Activated B cell treated with CpG ODN at 0.5 μM for 24 hours (primary cell): ENCODE data around the gene RNF130. TPM values are rescaled to one million over a fixed set of nuclear protein-coding genes. Genes with fewer than 3 reads are reported as not detected.

Experiments used
- ATAC-seq: fragments of 200-7000 bp; cut with Tn5 transposase; one replicate; pipeline ENCODE4 v1.10.0; 2021; ENCODE audit warnings: low read depth, mild to moderate bottlenecking, moderate library complexity
- CTCF ChIA-PET: fragments of 350-600 bp; sonication (Branson Sonifier 250); formaldehyde crosslinking; loops from one replicate; lab custom pipeline; 2021; ENCODE audit warnings: antibody characterized with exemption; lab: Charles Lee
- POLR2A ChIA-PET: fragments of 350-600 bp; sonication (Branson Sonifier 250); formaldehyde crosslinking; loops from one replicate; lab custom pipeline; 2021; ENCODE audit warnings: antibody characterized with exemption; lab: Charles Lee
- DNase-seq: peaks from one replicate; pipeline ENCODE4 v3.0.0; 2022
- H3K27ac Mint-ChIP-seq: one replicate; pipeline ENCODE4 v1.8.0; 2020; ENCODE audit warnings: mixed read lengths
- H3K27me3 Mint-ChIP-seq: one replicate; pipeline ENCODE4 v1.8.0; 2021; ENCODE audit warnings: mixed read lengths
- H3K36me3 Mint-ChIP-seq: one replicate; pipeline ENCODE4 v1.8.0; 2021; ENCODE audit warnings: low read depth, mixed read lengths
- H3K4me1 Mint-ChIP-seq: one replicate; pipeline ENCODE4 v1.8.0; 2021; ENCODE audit warnings: mixed read lengths
- H3K4me3 Mint-ChIP-seq: one replicate; pipeline ENCODE4 v1.8.0; 2020; ENCODE audit warnings: mild to moderate bottlenecking, mixed read lengths
- H3K9me3 Mint-ChIP-seq: one replicate; pipeline ENCODE4 v1.8.0; 2020; ENCODE audit warnings: mixed read lengths
- CTCF ChIP-seq: fragments of 200-600 bp; IDR thresholded peaks from one replicate; pipeline ENCODE4 v1.8.0; 2022; ENCODE audit warnings: antibody characterized with exemption, mild to moderate bottlenecking
- intact Hi-C: fragments of 100-400 bp; cut with micrococcal nuclease; formaldehyde crosslinking; loops from one replicate; pipeline ENCODE4 v1.15.1; 2024
- total RNA-seq: library from RNA; stranded (reverse); gene quantifications from 2 replicates; pipeline ENCODE4 v1.2.3, GENCODE V29; 2022

Gene RNF130
- total RNA-seq, 1 donor from 2014 or later = 18.5 TPM

GRCh38 chr5:180035206-180035931 lies 36.2 kb downstream of the RNF130 start:
- no peak for ATAC-seq
- intact Hi-C loops = no loop called here

GRCh38 chr5:180034564-180034963 lies 37.0 kb downstream of the RNF130 start:
- intact Hi-C loops = no loop called here
- no peak overlapping the region for H3K4me3 Mint-ChIP-seq
- ATAC-seq (no peak), DNase-seq (no peak)
- ChIA-PET CTCF (no interaction called here), POLR2A (no interaction called here)
- H3K36me3 Mint-ChIP-seq = peaks cover 48% of the 10 kb centered on the region
- H3K27me3 Mint-ChIP-seq = no peaks in the 10 kb centered on the region
- no peak overlapping the region for H3K27ac Mint-ChIP-seq
- H3K9me3 Mint-ChIP-seq = peaks cover 16% of the 10 kb centered on the region
- no peak for TF ChIP-seq CTCF
- H3K4me1 Mint-ChIP-seq = peaks cover 4% of the 10 kb centered on the region

More at GRCh38 chr5:180035206-180035931, 36.2 kb downstream of the RNF130 start:
- peaks cover 16% of the 10 kb centered on the region for H3K9me3 Mint-ChIP-seq
- H3K4me1 Mint-ChIP-seq = peaks cover 4% of the 10 kb centered on the region
- H3K27me3 Mint-ChIP-seq = no peaks in the 10 kb centered on the region
- ChIA-PET CTCF (no interaction called here), POLR2A (no interaction called here)
- DNase-seq = no peak
- no peak overlapping the region for H3K27ac Mint-ChIP-seq
- H3K36me3 Mint-ChIP-seq = peaks cover 53% of the 10 kb centered on the region
- TF ChIP-seq CTCF = no peak
- no peak overlapping the region for H3K4me3 Mint-ChIP-seq

GRCh38 chr5:180027459-180028089 lies 44.0 kb downstream of the RNF130 start:
- H3K27ac Mint-ChIP-seq = no peak overlapping the region
- ChIA-PET POLR2A (interaction anchor here (0.5 kb wide), 1 partner anchor 9 kb away, joined by 4 read pairs; no protein-coding TSS in a partner anchor), CTCF (no interaction called here)

GRCh38 chr5:180026734-180027458 lies 44.7 kb downstream of the RNF130 start:
- H3K4me3 Mint-ChIP-seq = no peak overlapping the region
- no peak overlapping the region for H3K27ac Mint-ChIP-seq
- intact Hi-C loops = no loop called here
- TF ChIP-seq CTCF = no peak
- ChIA-PET CTCF (no interaction called here), POLR2A (no interaction called here)
- peaks cover 8% of the 10 kb centered on the region for H3K36me3 Mint-ChIP-seq
- no peaks in the 10 kb centered on the region for H3K9me3 Mint-ChIP-seq
- no peaks in the 10 kb centered on the region for H3K4me1 Mint-ChIP-seq
- no peaks in the 10 kb centered on the region for H3K27me3 Mint-ChIP-seq
- DNase-seq (no peak), ATAC-seq (no peak)

More at GRCh38 chr5:180027459-180028089, 44.0 kb downstream of the RNF130 start:
- Mint-ChIP-seq H3K36me3 (peaks cover 8% of the 10 kb centered on the region), H3K9me3 (no peaks in the 10 kb centered on the region), H3K4me1 (no peaks in the 10 kb centered on the region), H3K4me3 (no peak overlapping the region), H3K27me3 (no peaks in the 10 kb centered on the region)
- ATAC-seq (no peak), DNase-seq (no peak)
- intact Hi-C loops = no loop called here
- TF ChIP-seq CTCF = no peak

GRCh38 chr5:180026320-180026719 lies 45.2 kb downstream of the RNF130 start:
- intact Hi-C loops = no loop called here
- Mint-ChIP-seq H3K36me3 (peaks cover 8% of the 10 kb centered on the region), H3K27ac (no peak overlapping the region), H3K27me3 (no peaks in the 10 kb centered on the region), H3K9me3 (no peaks in the 10 kb centered on the region), H3K4me1 (no peaks in the 10 kb centered on the region), H3K4me3 (no peak overlapping the region)
- ChIA-PET POLR2A (no interaction called here), CTCF (no interaction called here)
- DNase-seq = no peak
- ATAC-seq = no peak
- TF ChIP-seq CTCF = no peak
